RWPE2 (cell line): ENCODE results near the gene UBE2R2.

Experiments
- ATAC-seq: fragments of 200-7000 bp; cut with Tn5 transposase; 3 replicates; pipeline ENCODE4 v1.9.1; 2021; ENCODE audit warnings: low read depth
- DNase-seq: peaks from one replicate; pipeline ENCODE4 v3.0.0-alpha.2; 2020; ENCODE audit warnings: low spot score
- H3K27ac ChIP-seq: fragments of 450-650 bp; 2 replicates; pipeline ENCODE4 v1.5.1; 2017; ENCODE audit warnings: mild to moderate bottlenecking; ENCODE audit not compliant: poor library complexity, severe bottlenecking
- H3K27me3 ChIP-seq: fragments of 250-450 bp; sonication (Bioruptor Pico); 2 replicates; pipeline ENCODE4 v1.5.1; 2021; ENCODE audit warnings: mild to moderate bottlenecking, moderate library complexity; ENCODE audit not compliant: insufficient read depth, poor library complexity, severe bottlenecking
- H3K36me3 ChIP-seq: fragments of 250-450 bp; sonication (Bioruptor Pico); 2 replicates; pipeline ENCODE4 v1.5.1; 2020; ENCODE audit warnings: low read depth, mild to moderate bottlenecking, moderate library complexity
- H3K4me1 ChIP-seq: fragments of 250-450 bp; sonication (Bioruptor Pico); 2 replicates; pipeline ENCODE4 v1.5.1; 2021; ENCODE audit warnings: mild to moderate bottlenecking, moderate library complexity; ENCODE audit not compliant: insufficient read depth, poor library complexity, severe bottlenecking
- H3K4me3 ChIP-seq: fragments of 250-450 bp; sonication (Bioruptor Pico); 2 replicates; pipeline ENCODE4 v1.5.1; 2021; ENCODE audit warnings: mild to moderate bottlenecking, moderate library complexity; ENCODE audit not compliant: severe bottlenecking
- H3K9me3 ChIP-seq: fragments of 250-450 bp; sonication (Bioruptor Pico); 2 replicates; pipeline ENCODE4 v1.5.1; 2021; ENCODE audit warnings: mild to moderate bottlenecking, moderate library complexity; ENCODE audit not compliant: severe bottlenecking
- CTCF ChIP-seq: fragments of 450-650 bp; IDR thresholded peaks from one replicate; pipeline ENCODE4 v1.5.1; 2017; ENCODE audit warnings: mild to moderate bottlenecking, moderate library complexity; ENCODE audit not compliant: poor library complexity, severe bottlenecking

The UBE2R2 gene

GRCh38 chr9:33906769-33907168, 89.8 kb downstream of the UBE2R2 start:
- no peak for TF ChIP-seq CTCF
- peaks cover 27% of the 10 kb centered on the region for H3K36me3 ChIP-seq
- H3K27me3 ChIP-seq: no peaks in the 10 kb centered on the region
- ATAC-seq (no peak), DNase-seq (no peak)
- H3K4me1 ChIP-seq: peaks cover 2% of the 10 kb centered on the region
- H3K27ac ChIP-seq: no peak overlapping the region
- H3K4me3 ChIP-seq: no peak overlapping the region
- no peaks in the 10 kb centered on the region for H3K9me3 ChIP-seq

- Histone ChIP-seq H3K27ac (no peak overlapping the region), H3K4me1 (peaks cover 2% of the 10 kb centered on the region), H3K27me3 (no peaks in the 10 kb centered on the region), H3K36me3 (peaks cover 28% of the 10 kb centered on the region), H3K4me3 (no peak overlapping the region), H3K9me3 (no peaks in the 10 kb centered on the region)
- ATAC-seq (no peak), DNase-seq (no peak)
- TF ChIP-seq CTCF: no peak
Measured at GRCh38 chr9:33907347-33907746, 90.4 kb downstream of the UBE2R2 start.

GRCh38 chr9:33908114-33908513, 91.2 kb downstream of the UBE2R2 start:
- H3K9me3 ChIP-seq: no peaks in the 10 kb centered on the region
- DNase-seq (no peak), ATAC-seq (no peak; the same call in 2 of the 3 replicates)
- peaks cover 35% of the 10 kb centered on the region for H3K36me3 ChIP-seq
- peaks cover 2% of the 10 kb centered on the region for H3K4me1 ChIP-seq
- TF ChIP-seq CTCF: no peak
- no peak overlapping the region for H3K27ac ChIP-seq
- no peak overlapping the region for H3K4me3 ChIP-seq
- no peaks in the 10 kb centered on the region for H3K27me3 ChIP-seq

GRCh38 chr9:33908749-33909148, 91.8 kb downstream of the UBE2R2 start:
- Histone ChIP-seq H3K27ac (no peak overlapping the region), H3K4me1 (no peaks in the 10 kb centered on the region), H3K36me3 (peaks cover 39% of the 10 kb centered on the region), H3K4me3 (no peak overlapping the region), H3K27me3 (no peaks in the 10 kb centered on the region), H3K9me3 (no peaks in the 10 kb centered on the region)
- no peak for ATAC-seq
- TF ChIP-seq CTCF: no peak
- no peak for DNase-seq

- DNase-seq (no peak), ATAC-seq (no peak)
- Histone ChIP-seq H3K27me3 (no peaks in the 10 kb centered on the region), H3K4me1 (no peaks in the 10 kb centered on the region), H3K4me3 (no peak overlapping the region), H3K27ac (no peak overlapping the region), H3K9me3 (no peaks in the 10 kb centered on the region), H3K36me3 (peaks cover 60% of the 10 kb centered on the region)
- TF ChIP-seq CTCF: no peak
Measured at GRCh38 chr9:33913541-33913940, 96.6 kb downstream of the UBE2R2 start.
